ENCODE measurements around the gene PBX3. TPM values are rescaled to one million over a fixed set of nuclear protein-coding genes. Genes with fewer than 3 reads are reported as not detected.

PBX3 gene
- total and polyA plus RNA-seq, 2 of the 13 experiments (the other 11 are each of a cell fraction or from before 2014, with no cell fraction given), result 6.0 to 11.2 TPM

DNA sequence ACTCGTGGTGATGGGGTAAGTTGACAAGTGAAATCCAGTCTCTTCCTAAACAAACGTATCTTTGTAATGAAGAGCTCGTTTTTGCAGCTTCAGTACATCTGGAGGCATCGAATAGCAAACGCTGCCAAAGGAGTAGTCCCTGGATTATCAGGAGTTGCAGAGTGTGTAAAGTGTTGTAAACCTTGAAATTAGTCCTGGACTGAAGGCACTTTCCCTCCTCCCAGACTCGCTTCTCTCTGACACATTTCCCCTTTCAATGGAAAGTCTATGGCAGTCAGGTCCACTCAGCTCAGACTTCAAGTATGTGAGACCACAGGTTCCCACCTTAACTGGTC, 1.5 kb upstream of the PBX3 start:
- BruUV-seq (replicated peaks), result no TSS peak
- Histone ChIP-seq H3K79me2 (ENCODE audit: insufficient read depth, low read length) (no peaks in the 10 kb centered on the region), H4K20me1 (ENCODE audit: insufficient read depth, low read length) (no peaks in the 10 kb centered on the region), H3K4me2 (ENCODE audit: low read depth, low read length) (peak overlapping the region; percentile 86), H2AFZ (ENCODE audit: low read length) (no peak overlapping the region), H3K36me3 (replicated peaks in 1 of 2; ENCODE audit: control insufficient read depth in 1 of 2, insufficient read depth in 2 of 2, low read length in 2 of 2) (no peaks in the 10 kb centered on the region), H3K4me3 (replicated peaks in 1 of 3; ENCODE audit: insufficient read depth in 1 of 3, low read depth in 2 of 3, low read length in 3 of 3) (peak overlapping the region in 2 of 3 experiments; percentile 21 to 85; a peak in 2 of 6 replicates), H3K9ac (ENCODE audit: insufficient read depth, low read depth, low read length) (peak overlapping the region; percentile 6; the same call in 1 of the 2 replicates), H3K27me3 (ENCODE audit: control insufficient read depth in 1 of 2, insufficient read depth in 2 of 2, low read length in 2 of 2) (0 out of 5 replicates have a peak, but pooled peaks cover 0 to 3% of the 10 kb centered on the region in 2 experiments), H3K9me3 (ENCODE audit: low read length) (no peaks in the 10 kb centered on the region), H3K27ac (ENCODE audit: extremely low read length, insufficient read depth, low read length) (no peak overlapping the region), H3K4me1 (ENCODE audit: insufficient read depth, low read length) (peaks cover 38% of the 10 kb centered on the region)
- CTCF ChIA-PET (ENCODE audit: low intra/inter-chr PET ratio, low total read pairs), result no interaction called here
- DNase-seq (ENCODE audit: low spot score), result no peak
- 0 out of 2 replicates have a peak, but pooled peaks have one; percentile 22 for TF ChIP-seq NCOA1 (CRISPR knock-in tag; IDR thresholded peaks at IDR 0.05)
- TF ChIP-seq ZNF101 (CRISPR knock-in tag; IDR thresholded peaks at IDR 0.05; ENCODE audit: borderline replicate concordance, low read depth), result no peak
- peak; percentile 19; the same call in 1 of the 2 replicates for TF ChIP-seq ELF4 (CRISPR knock-in tag; IDR thresholded peaks at IDR 0.05; ENCODE audit: borderline replicate concordance)
- 0 out of 2 replicates have a peak, but pooled peaks have one; percentile 5 for TF ChIP-seq CAMTA2 (CRISPR knock-in tag; IDR thresholded peaks at IDR 0.05; ENCODE audit: borderline replicate concordance)
- no peak for TF ChIP-seq CBX2 (IDR thresholded peaks at IDR 0.05; ENCODE audit: low read depth, low read length)
- no peak for TF ChIP-seq CBX2 (CRISPR knock-in tag; IDR thresholded peaks at IDR 0.05; ENCODE audit: low read depth)
- peak; percentile 61; the same call in 1 of the 2 replicates for TF ChIP-seq ZNF674 (CRISPR knock-in tag; IDR thresholded peaks at IDR 0.05; ENCODE audit: low read depth)
- TF ChIP-seq RBAK (CRISPR knock-in tag; IDR thresholded peaks at IDR 0.05), result peak; percentile 78; the same call in 1 of the 2 replicates
- TF ChIP-seq CREB1 (IDR thresholded peaks at IDR 0.05), result no peak
- 0 out of 2 replicates have a peak, but pooled peaks have one; percentile 10 for TF ChIP-seq CREB1 (CRISPR knock-in tag; IDR thresholded peaks at IDR 0.05)
- no peak for TF ChIP-seq ZNF547 (CRISPR knock-in tag; IDR thresholded peaks at IDR 0.05)
- FAIRE-seq, result no peak
- POLR2A ChIA-PET, result interaction anchor here (2.1 kb wide), 1 partner anchor 39 kb away, joined by 10 read pairs; the partner anchor contains the start of gene MAPKAP1
- ATAC-seq, result no peak
- WGBS (ENCODE audit: low lambda C conversion rate), result 56% methylated on average over 6 of the region's 6 CpGs
- intact Hi-C loops (cut with micrococcal nuclease; ENCODE audit: unreplicated experiment), result loop anchor here (5.0 kb wide), 2 partner anchors 38 to 142 kb away; partner anchors contain the start of gene MAPKAP1
- in situ Hi-C loops (cut with HindIII; ENCODE audit: extremely low pct_ligation_motif_present, low pct_unique_long_range_greater_than_20kb), result no loop called here

Data from HepG2 (cell line).